Neuronal stem cell (in vitro differentiated cells): ENCODE data around the gene FBXO36.
"Not testable (repeated sequence)": the region's sequence is repeated elsewhere in the genome, so short reads cannot be mapped to it uniquely, and the experiment has no call there.

Source experiments
- DNase-seq: peaks from one replicate; pipeline ENCODE4 v3.0.0-alpha.2; 2013; ENCODE audit warnings: low spot score
- H2AFZ ChIP-seq: one replicate; pipeline ENCODE4 v1.6.1; 2013; ENCODE audit warnings: mild to moderate bottlenecking, low read length, inconsistent platforms
- H2AK5ac ChIP-seq: 2 replicates; pipeline ENCODE4 v1.6.1; 2013; ENCODE audit warnings: low read depth, mild to moderate bottlenecking, inconsistent platforms, low read length, moderate library complexity, mixed read lengths
- H2BK120ac ChIP-seq: 2 replicates; pipeline ENCODE4 v1.6.1; 2013; ENCODE audit warnings: low read depth, mild to moderate bottlenecking, inconsistent platforms, low read length, moderate library complexity, mixed read lengths
- H2BK12ac ChIP-seq: one replicate; pipeline ENCODE4 v1.6.1; 2013; ENCODE audit warnings: low read length, inconsistent platforms
- H2BK15ac ChIP-seq: 2 replicates; pipeline ENCODE4 v1.6.1; 2013; ENCODE audit warnings: mild to moderate bottlenecking, low read length, inconsistent platforms, mixed read lengths
- H2BK5ac ChIP-seq: one replicate; pipeline ENCODE4 v1.6.1; 2013; ENCODE audit warnings: inconsistent platforms, mild to moderate bottlenecking, low read length, moderate library complexity
- H3K14ac ChIP-seq: one replicate; pipeline ENCODE4 v1.6.1; 2013; ENCODE audit warnings: low read length, inconsistent platforms
- H3K18ac ChIP-seq: 2 replicates; pipeline ENCODE4 v1.6.1; 2013; ENCODE audit warnings: low read length, inconsistent platforms
- H3K23ac ChIP-seq: 2 replicates; pipeline ENCODE4 v1.6.1; 2013; ENCODE audit warnings: low read depth, mild to moderate bottlenecking, mixed read lengths, low read length, inconsistent platforms; ENCODE audit not compliant: poor library complexity
- H3K27ac ChIP-seq: replicated peaks from 3 replicates; pipeline ENCODE4 v1.5.1; 2013; ENCODE audit warnings: low read length, inconsistent platforms
- H3K27me3 ChIP-seq, 3 experiments: 2 replicates each; pipeline ENCODE4 v1.6.1; 2013; ENCODE audit warnings: low read length in 3 of 3, mild to moderate bottlenecking in 2 of 3, inconsistent platforms in 1 of 3, low read depth in 1 of 3, mixed read lengths in 1 of 3, moderate library complexity in 1 of 3; ENCODE audit not compliant: control insufficient read depth in 3 of 3, insufficient read depth in 3 of 3
- H3K36me3 ChIP-seq, 2 donors: replicated peaks in 1 of 2; 2 replicates each; pipeline ENCODE4 v1.6.1; 2013; ENCODE audit warnings: low read length in 2 of 2; ENCODE audit not compliant: control insufficient read depth in 2 of 2, insufficient read depth in 2 of 2
- H3K4ac ChIP-seq: 2 replicates; pipeline ENCODE4 v1.6.1; 2013; ENCODE audit warnings: inconsistent platforms, mild to moderate bottlenecking, low read length, moderate library complexity
- H3K4me1 ChIP-seq, 2 donors: 1 replicate in 1 of 2; 2 replicates in 1 of 2; pipeline ENCODE4 v1.6.1; 2013; ENCODE audit warnings: low read length in 2 of 2, low read depth in 1 of 2; ENCODE audit not compliant: control insufficient read depth in 2 of 2, insufficient read depth in 1 of 2
- H3K4me2 ChIP-seq: one replicate; pipeline ENCODE4 v1.6.1; 2013; ENCODE audit warnings: mild to moderate bottlenecking, low read length, inconsistent platforms; ENCODE audit not compliant: insufficient read depth, poor library complexity, severe bottlenecking
- H3K4me3 ChIP-seq, 2 donors: 2 replicates each; pipeline ENCODE4 v1.5.1; 2013; ENCODE audit warnings: low read length in 2 of 2, mild to moderate bottlenecking in 2 of 2, inconsistent platforms in 1 of 2, moderate library complexity in 1 of 2
- H3K79me1 ChIP-seq: one replicate; pipeline ENCODE4 v1.6.1; 2013; ENCODE audit warnings: low read depth, mild to moderate bottlenecking, inconsistent platforms, low read length, moderate library complexity
- H3K9ac ChIP-seq: one replicate; pipeline ENCODE4 v1.6.1; 2013; ENCODE audit warnings: mild to moderate bottlenecking, low read depth, low read length, inconsistent platforms; ENCODE audit not compliant: poor library complexity
- H3K9me3 ChIP-seq, 2 donors: replicated peaks in 1 of 2; 2 replicates each; pipeline versions ENCODE3 to v1.6.1; 2013; ENCODE audit warnings: low read length in 2 of 2, mild to moderate bottlenecking in 2 of 2, inconsistent platforms in 1 of 2, low read depth in 1 of 2, mixed read lengths in 1 of 2, moderate library complexity in 1 of 2; ENCODE audit not compliant: control insufficient read depth in 2 of 2, insufficient read depth in 1 of 2
- H4K8ac ChIP-seq: one replicate; pipeline ENCODE4 v1.6.1; 2013; ENCODE audit warnings: low read depth, mild to moderate bottlenecking, inconsistent platforms, low read length, moderate library complexity
- H4K91ac ChIP-seq: one replicate; pipeline ENCODE4 v1.6.1; 2013; ENCODE audit warnings: low read length, low read depth, mild to moderate bottlenecking, inconsistent platforms; ENCODE audit not compliant: poor library complexity
- WGBS, 2 donors: extraction: QIAGEN DNeasy Blood & Tissue Kit; methylation state at CpG; one replicate each; pipeline ENCODE4 v1.1.7; 2013; ENCODE audit warnings: missing lambda C conversion rate in 2 of 2, mixed read lengths in 1 of 2; ENCODE audit not compliant: insufficient read length in 2 of 2, insufficient replicate concordance in 1 of 2; ENCODE audit errors: extremely low coverage in 2 of 2; 5-methylcytosine and 5-hydroxymethylcytosine counted together

Gene FBXO36

GRCh38 chr2:229896857-229897256 lies 25.4 kb upstream of the FBXO36 start:
- no peak overlapping the region for H3K14ac ChIP-seq
- no peaks in the 10 kb centered on the region for H3K27me3 ChIP-seq
- H3K18ac ChIP-seq = no peak overlapping the region
- no peak overlapping the region for H2BK120ac ChIP-seq
- H2BK5ac ChIP-seq = no peak overlapping the region
- H3K27ac ChIP-seq = no peak overlapping the region
- no peak overlapping the region for H3K23ac ChIP-seq
- DNase-seq = no peak
- H2BK12ac ChIP-seq = no peak overlapping the region
- H4K91ac ChIP-seq = no peak overlapping the region
- no peak overlapping the region for H3K4ac ChIP-seq
- no peak overlapping the region for H2AFZ ChIP-seq
- H3K9ac ChIP-seq = no peak overlapping the region
- no peaks in the 10 kb centered on the region for H3K4me1 ChIP-seq
- no peak overlapping the region for H4K8ac ChIP-seq
- H2BK15ac ChIP-seq = no peak overlapping the region
- no peak overlapping the region for H2AK5ac ChIP-seq
- peaks cover 2% of the 10 kb centered on the region for H3K79me1 ChIP-seq
- H3K4me2 ChIP-seq = no peak overlapping the region
- WGBS, 2 donors = no CpG with 5 or more reads among the region's 1 CpG
- no peak overlapping the region for H3K4me3 ChIP-seq
- peaks cover 0 to 40% of the 10 kb centered on the region in 2 donors for H3K36me3 ChIP-seq
- no peaks in the 10 kb centered on the region for H3K9me3 ChIP-seq

DNA sequence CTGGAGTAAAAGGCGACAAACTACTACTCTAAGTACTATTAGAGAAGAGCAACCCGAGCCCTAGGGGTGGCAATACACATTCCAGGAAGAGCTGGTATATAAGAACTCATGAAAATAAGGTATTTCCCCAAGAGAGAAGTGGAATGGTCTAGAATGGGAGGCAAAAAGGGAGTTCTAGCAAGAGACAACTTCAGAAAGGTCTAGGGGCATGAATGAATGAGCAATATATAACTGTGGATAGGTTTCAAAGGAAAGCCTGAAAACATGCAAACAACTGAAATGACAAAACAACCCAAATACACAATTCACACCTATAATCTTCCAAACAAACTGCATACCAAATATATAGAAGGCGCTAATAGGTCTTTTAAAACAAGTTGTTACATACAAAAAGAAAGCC lies 22.7 kb upstream of the FBXO36 start:
- Histone ChIP-seq H3K4me1 (peaks cover 0 to 2% of the 10 kb centered on the region in 2 donors), H3K23ac (no peak overlapping the region), H2BK12ac (no peak overlapping the region), H3K36me3 (peaks cover 0 to 56% of the 10 kb centered on the region in 2 donors), H2BK120ac (no peak overlapping the region), H3K79me1 (peaks cover 3% of the 10 kb centered on the region), H2BK5ac (no peak overlapping the region), H2BK15ac (no peak overlapping the region), H2AK5ac (no peak overlapping the region), H3K18ac (no peak overlapping the region), H3K9ac (no peak overlapping the region), H3K27ac (no peak overlapping the region), H4K91ac (no peak overlapping the region), H3K4me2 (no peak overlapping the region), H3K9me3 (no peaks in the 10 kb centered on the region), H3K14ac (no peak overlapping the region), H3K27me3 (no peaks in the 10 kb centered on the region), H4K8ac (no peak overlapping the region), H3K4me3 (no peak overlapping the region), H3K4ac (no peak overlapping the region), H2AFZ (no peak overlapping the region)
- no peak for DNase-seq
- WGBS, 2 donors = no CpG with 5 or more reads among the region's 3 CpGs

DNA sequence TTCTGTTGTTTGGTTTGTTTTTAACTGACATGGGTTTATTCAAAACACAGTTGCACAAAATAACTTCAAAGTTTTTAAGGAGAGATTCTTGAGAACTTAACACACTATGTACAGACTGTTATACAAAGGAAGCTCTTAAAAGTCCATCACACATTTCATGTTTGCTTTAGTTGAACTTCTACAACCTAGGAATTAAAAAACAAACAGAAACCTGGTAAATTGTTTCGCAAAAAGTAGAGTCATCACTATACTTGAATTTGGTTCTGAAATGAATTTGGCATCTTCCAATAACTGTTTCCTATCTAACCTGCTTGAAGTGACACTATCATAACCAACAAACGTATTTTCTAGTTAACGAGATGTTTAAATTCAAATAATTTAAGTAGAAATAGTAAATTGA lies 22.3 kb upstream of the FBXO36 start:
- Histone ChIP-seq H2BK120ac (no peak overlapping the region), H3K23ac (no peak overlapping the region), H3K27me3 (no peaks in the 10 kb centered on the region), H3K9me3 (no peaks in the 10 kb centered on the region), H3K79me1 (peaks cover 3% of the 10 kb centered on the region), H3K9ac (no peak overlapping the region), H3K4ac (no peak overlapping the region), H3K27ac (no peak overlapping the region), H3K18ac (no peak overlapping the region), H2BK15ac (no peak overlapping the region), H3K4me1 (peaks cover 0 to 2% of the 10 kb centered on the region in 2 donors), H2BK5ac (no peak overlapping the region), H4K91ac (no peak overlapping the region), H2AK5ac (no peak overlapping the region), H3K14ac (no peak overlapping the region), H3K4me2 (no peak overlapping the region), H2AFZ (no peak overlapping the region), H3K36me3 (peaks cover 0 to 58% of the 10 kb centered on the region in 2 donors), H3K4me3 (no peak overlapping the region), H2BK12ac (no peak overlapping the region), H4K8ac (no peak overlapping the region)
- DNase-seq = no peak
- whole genome bisulfite sequencing, 2 donors = no CpG with 5 or more reads among the region's 3 CpGs

- H3K23ac ChIP-seq = not testable (repeated sequence)
- WGBS, 2 donors = no CpG with 5 or more reads among the region's 9 CpGs
These were observed 21.8 kb upstream of the FBXO36 start for GRCh38 chr2:229900514-229900913.

More at GRCh38 chr2:229900514-229900913, 21.8 kb upstream of the FBXO36 start:
- H4K91ac ChIP-seq, H3K4me1 ChIP-seq, H3K4ac ChIP-seq, H2BK120ac ChIP-seq, H4K8ac ChIP-seq, DNase-seq, H3K4me3 ChIP-seq, H2AK5ac ChIP-seq, H3K27me3 ChIP-seq, H2BK15ac ChIP-seq, H2BK5ac ChIP-seq, H3K4me2 ChIP-seq, H3K27ac ChIP-seq, H3K79me1 ChIP-seq, H3K18ac ChIP-seq, H3K9me3 ChIP-seq, H3K9ac ChIP-seq, H2AFZ ChIP-seq, H2BK12ac ChIP-seq, H3K14ac ChIP-seq: not testable (repeated sequence)
- H3K36me3 ChIP-seq = peaks cover 0 to 63% of the 10 kb centered on the region in 2 donors
